NCI-H345 (cell line): ENCODE data around the gene MDM4.
A peak's percentile ranks its signal among the peaks of the same experiment; 100 is the strongest.

ENCODE experiments used
- DNase-seq: peaks from one replicate; lab custom pipeline; 2025; lab: John Stamatoyannopoulos, UW

MDM4 gene

GRCh38 chr1:204578867-204579664 is 62.9 kb downstream of the MDM4 start:
- peak; percentile 69 for DNase-seq

GRCh38 chr1:204579681-204580080 is 63.5 kb downstream of the MDM4 start:
- DNase-seq, result no peak

GRCh38 chr1:204580862-204581261 is 64.7 kb downstream of the MDM4 start:
- DNase-seq, result no peak

- DNase-seq, result no peak
Observed at GRCh38 chr1:204581759-204582158, 65.6 kb downstream of the MDM4 start.

GRCh38 chr1:204583909-204584632 is 67.9 kb downstream of the MDM4 start:
- DNase-seq, result peak; percentile 85

- DNase-seq, result no peak
Observed at GRCh38 chr1:204584699-204585372, 68.6 kb downstream of the MDM4 start.

GRCh38 chr1:204587621-204588020 is 71.4 kb downstream of the MDM4 start:
- peak; percentile 5 for DNase-seq

- DNase-seq, result no peak
Observed at GRCh38 chr1:204588826-204589225, 72.6 kb downstream of the MDM4 start.

- DNase-seq, result no peak
Observed at GRCh38 chr1:204589409-204590038, 73.3 kb downstream of the MDM4 start.

- no peak for DNase-seq
Observed at GRCh38 chr1:204591473-204592090, 75.4 kb downstream of the MDM4 start.

GRCh38 chr1:204592246-204592948 is 76.2 kb downstream of the MDM4 start:
- no peak for DNase-seq

GRCh38 chr1:204598319-204598969 is 82.2 kb downstream of the MDM4 start:
- DNase-seq, result no peak

GRCh38 chr1:204599098-204599497 is 82.9 kb downstream of the MDM4 start:
- DNase-seq, result no peak

- DNase-seq, result no peak
Observed at GRCh38 chr1:204599596-204599995, 83.4 kb downstream of the MDM4 start.

GRCh38 chr1:204600203-204600602 is 84.0 kb downstream of the MDM4 start:
- DNase-seq, result no peak

GRCh38 chr1:204600968-204601367 is 84.8 kb downstream of the MDM4 start:
- no peak for DNase-seq

- DNase-seq, result no peak
Observed at GRCh38 chr1:204602111-204602579, 85.9 kb downstream of the MDM4 start.

- no peak for DNase-seq
Observed at GRCh38 chr1:204602871-204603542, 86.8 kb downstream of the MDM4 start.

- no peak for DNase-seq
Observed at GRCh38 chr1:204605791-204606190, 89.6 kb downstream of the MDM4 start.
